ENCODE data around the gene ATG101.

Gene ATG101, protein sequence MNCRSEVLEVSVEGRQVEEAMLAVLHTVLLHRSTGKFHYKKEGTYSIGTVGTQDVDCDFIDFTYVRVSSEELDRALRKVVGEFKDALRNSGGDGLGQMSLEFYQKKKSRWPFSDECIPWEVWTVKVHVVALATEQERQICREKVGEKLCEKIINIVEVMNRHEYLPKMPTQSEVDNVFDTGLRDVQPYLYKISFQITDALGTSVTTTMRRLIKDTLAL
- total RNA-seq = 37.3 reads per million, percentile 61 among the genes with 10 or more reads in this experiment

DNA sequence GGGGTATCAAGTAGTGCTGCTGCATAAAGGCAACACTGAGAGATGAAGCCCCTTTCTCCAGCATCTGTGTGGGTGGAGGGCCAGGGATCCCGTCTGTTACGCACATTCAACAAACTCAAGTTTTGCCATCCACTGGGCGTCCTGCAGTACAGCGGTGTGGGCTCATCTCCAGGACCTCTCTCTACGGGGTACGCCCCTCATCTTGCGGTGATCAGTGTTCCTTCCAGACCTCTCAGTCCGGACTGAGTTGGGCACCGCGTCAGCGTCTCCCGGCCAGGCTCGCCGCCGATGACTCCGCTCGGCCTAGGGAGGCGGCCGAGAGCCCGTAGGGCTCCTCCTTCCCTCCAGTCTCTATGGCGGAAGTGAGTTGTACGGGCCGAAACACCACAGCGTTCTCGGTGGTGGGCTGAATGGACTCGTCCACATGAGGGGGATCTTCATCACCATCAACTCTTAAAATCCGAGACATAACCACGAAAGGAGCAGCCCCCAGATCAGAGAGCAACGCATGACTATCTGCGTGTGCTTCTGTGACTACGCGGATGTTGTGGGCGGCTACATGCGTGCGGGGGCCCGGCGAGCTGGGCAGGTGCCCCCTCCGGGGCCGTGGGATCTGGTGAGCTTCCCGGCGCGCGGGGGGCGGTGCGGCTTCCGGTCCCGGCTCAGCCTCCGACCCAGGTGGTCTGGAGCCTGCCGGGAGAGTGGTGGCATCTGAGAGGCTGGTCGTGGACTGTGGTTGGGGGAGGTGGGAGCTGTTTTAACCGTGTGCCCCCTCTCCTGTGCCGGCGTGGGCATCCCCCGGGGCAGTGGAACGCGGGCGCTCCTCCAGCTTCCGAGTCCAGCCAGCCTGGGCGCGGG is at the start of gene ATG101:
Gene ATG101, plus strand, starts transcription at position 652 of the 858 bp plus-strand sequence. CDS start 3,673 bp downstream, outside the sequence.
- peak; percentile 77 for DNase-seq

DNA sequence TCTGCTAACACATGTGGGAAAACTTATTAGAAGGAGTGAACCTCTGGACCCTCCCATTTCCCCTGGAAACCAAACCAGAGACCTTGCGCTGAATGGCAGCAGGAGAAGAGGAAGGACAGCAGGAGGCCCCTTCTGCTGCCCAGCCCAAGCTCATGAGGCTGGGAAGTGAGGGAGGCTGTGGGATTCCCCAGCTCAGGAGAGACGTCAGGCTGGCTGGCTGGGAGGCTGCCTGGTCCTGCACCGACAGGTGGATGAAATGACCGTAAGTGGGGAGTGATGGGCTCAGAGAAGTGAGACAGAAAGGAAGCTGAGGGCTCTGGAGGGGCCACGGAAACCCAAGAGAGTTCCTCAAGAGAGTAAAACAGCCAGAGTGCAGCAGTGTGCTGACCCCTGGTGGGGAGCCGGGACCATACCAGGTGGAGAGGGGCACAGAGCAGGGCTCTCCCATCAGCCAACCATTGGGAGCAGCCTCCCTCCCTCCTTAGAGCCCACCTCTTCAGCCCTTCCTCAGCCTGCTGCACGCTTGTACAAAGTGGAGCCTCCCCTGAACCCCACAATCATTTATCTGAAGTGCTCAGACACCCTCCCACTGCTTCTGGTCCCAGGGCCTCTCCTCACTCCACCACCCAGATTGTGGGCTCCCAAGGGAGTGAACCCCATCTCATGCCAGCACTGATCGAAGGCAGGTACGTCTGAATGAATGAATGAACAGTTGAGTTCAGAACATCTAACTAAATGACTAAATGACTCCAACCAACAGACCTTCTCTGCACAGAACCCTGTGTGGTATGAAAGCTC is 49.0 kb upstream of the ATG101 start:
- peak; percentile 52 for DNase-seq

DNA sequence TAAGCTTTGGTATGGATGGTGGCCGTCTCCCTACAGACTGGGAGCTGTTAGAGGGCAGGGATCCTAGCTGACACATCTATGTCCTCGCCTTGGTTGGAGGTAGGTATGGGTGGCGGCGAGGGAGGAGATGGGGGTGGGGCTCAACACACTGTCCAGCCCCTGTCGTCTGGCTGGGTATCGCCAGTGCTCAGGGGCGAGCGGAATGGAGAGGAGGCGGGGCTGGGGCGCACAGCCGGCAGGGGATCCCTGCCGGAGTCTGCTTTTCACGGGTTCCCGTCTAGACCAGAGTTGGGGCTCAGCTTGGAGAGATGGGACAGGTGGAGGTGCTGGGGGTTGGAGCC is 47.0 kb upstream of the ATG101 start:
- DNase-seq = no peak

DNA sequence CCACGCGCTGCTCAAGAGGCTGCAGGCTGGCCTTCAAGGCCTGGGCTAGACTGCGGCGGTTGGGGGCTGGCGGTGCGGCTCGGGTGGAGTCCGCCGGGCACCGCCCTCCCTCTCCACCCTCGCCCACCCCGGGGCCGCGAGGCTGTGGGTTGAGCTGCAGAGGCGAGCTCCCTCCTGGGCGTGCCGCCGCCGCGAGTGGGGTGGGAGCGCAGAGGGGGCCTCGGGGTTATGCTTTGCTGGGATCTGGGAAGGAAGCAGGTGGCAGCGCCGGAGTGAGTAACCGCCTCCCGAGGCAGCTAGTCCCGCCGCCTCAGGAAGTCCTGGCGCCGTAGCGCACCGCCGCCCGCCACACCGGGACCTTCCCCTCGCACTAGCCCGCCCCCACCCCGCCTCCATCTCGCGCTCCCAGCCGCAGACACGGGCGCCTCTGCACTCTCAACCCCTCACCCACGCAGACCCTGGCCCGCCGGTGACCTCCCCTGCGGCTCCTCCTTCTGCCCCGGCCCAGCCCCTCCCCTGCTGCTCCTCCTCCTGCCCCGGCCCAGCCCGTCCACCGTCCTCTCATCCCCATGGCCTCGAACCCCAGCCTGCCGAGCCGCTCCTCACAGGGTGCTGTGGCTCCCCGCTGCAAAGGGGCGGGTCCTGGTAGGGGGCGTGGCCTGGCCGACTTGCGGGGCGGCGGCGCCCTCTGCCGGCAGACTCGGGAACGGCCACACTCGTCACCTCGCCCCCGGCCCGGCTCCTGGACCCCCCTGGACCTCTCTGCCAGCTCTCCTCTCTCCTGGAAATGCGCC is 46.4 kb upstream of the ATG101 start:
- DNase-seq = peak; percentile 88

DNA sequence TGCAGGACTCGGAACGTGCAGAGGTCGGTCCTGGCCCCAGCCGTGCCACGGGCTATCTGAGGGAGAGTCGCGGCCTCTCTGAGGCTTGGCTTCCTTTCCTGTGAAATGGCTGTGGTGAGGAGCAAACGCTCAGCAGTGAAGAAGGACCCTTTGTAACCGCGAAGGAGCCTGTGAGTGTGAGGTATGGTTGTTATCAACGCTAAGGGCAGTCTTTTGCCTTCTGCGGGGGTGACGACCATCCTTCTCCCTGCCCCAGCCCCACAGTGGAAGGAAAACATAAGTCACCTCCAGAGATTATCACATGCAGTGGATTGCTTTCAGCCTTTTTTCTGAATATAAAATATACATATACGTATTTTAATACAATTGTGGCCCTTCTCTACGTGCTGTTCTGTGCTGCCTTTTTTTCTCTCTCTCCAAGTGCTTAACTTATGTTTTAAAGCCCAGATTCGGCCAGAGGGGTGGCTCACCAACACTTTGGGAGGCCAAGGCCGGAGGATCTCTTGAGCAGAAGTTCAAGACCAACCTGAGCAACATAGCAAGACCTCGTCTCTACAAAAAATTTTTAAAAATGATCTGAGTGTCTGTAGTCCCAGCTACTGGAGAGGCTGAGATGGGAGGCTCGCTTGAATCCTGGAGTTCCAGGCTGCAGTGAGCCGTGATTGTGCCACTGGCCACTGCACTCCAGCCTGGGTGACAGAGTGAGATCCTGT is 45.6 kb upstream of the ATG101 start:
- no peak for DNase-seq

DNA sequence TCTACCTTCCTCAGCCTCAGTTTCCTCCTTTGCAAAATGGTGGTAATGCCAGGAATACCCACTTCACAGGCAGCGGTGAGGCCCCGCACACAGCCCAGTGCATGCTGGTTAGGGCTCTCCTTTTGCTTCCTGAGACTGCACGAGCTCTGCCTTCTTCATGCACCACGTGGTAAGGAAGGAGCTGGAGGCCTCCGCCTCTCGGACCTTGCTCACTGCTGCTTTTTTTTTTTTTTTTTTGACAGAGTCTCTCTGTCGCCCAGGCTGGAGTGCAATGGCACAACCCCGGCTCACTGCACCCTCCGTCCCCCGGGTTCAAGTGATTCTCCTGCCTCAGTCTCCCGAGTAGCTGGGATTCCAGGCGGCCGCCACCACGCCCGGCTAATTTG is 44.9 kb upstream of the ATG101 start:
- DNase-seq = no peak

DNA sequence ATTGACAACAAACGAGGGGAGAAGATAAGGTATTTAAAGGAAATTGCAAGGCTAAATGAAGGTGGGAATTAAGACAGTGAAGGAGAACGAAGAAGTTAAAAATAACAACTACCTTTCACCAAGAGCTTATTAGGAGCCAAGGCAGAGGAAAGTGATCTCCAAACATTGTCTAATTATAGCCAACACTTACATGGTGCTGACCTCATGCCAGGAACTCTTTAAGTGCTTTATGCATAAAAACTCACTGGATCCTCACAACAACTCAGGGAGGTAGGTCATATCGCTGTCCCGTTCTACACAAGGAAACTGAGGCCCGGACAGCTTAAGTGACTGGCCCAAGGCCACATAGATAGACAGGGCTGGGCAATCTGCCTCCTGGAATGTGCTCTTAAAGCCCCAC is 43.5 kb upstream of the ATG101 start:
- DNase-seq = no peak

DNA sequence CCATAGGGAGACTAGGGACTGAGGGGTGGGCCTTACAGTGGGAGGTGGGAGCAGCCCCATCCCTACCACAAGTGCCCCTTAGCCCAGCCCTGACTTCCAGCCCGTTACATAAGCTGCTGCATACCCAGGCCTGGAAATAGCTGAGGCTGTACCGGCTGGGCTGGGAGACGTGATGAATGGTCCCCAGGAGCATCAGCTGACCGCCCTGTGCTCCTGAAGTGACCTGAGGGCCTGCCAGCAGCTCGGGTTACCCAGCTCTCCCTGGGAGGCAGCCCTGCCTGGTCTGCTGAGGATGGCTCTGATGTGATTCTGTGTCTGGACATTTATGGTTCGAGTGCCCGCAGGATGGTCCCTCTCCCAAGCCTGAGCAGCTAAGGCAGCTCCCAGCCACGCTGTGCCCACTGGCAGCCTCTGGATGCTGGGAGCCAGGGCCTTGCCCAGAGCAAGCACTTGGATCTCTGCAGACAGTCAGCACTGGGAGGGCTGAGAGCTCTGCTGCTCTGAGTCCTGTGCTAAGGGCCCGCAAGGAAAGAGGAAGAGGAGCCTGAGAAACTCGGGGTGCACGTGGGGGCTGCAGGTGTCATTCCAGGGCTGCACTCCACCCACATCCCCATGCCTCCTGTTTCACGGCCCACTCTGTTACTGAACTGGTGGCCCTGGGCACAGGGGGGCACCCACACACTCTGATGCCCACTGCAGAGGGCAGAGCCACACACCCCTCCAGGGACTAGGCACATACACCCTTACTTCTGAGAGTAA is 42.5 kb upstream of the ATG101 start:
- no peak for DNase-seq

DNA sequence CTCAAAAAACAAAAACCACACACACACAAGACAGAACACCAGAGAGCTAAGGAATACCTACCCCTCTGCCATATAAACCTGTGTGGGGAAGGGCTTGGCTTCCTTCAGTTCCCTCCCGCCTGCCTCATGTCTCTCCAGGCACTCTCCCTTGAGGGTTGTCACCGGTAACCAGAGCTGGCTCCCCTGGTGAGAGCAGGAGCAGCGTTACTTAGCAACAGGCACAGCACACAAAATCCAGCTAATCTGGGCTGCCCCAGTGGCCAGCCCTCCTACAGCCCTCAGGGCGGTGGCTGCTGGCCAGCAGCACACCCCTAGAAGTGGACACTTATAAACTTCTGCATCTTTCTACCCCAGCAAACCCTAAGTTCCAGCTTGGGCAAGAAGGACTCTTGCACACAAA is 40.1 kb upstream of the ATG101 start:
- no peak for DNase-seq

DNA sequence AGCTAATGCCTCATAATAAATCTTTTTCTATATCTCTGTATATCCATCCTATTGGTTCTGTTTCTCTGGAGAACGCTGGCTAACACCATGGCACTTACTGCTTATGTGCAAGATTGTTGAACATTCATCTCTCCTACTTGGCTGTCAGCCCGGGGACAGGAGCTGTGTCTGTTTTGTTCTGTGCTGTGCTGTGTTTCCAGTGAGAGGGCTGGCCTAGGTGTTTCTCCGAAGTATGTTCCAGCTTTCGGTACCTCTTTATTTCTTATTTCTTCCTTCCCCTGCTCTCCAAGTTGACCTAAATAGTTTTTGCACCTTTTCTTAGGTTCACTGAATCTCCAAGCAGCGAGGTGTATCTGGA is 37.4 kb upstream of the ATG101 start:
- no peak for DNase-seq

DNA sequence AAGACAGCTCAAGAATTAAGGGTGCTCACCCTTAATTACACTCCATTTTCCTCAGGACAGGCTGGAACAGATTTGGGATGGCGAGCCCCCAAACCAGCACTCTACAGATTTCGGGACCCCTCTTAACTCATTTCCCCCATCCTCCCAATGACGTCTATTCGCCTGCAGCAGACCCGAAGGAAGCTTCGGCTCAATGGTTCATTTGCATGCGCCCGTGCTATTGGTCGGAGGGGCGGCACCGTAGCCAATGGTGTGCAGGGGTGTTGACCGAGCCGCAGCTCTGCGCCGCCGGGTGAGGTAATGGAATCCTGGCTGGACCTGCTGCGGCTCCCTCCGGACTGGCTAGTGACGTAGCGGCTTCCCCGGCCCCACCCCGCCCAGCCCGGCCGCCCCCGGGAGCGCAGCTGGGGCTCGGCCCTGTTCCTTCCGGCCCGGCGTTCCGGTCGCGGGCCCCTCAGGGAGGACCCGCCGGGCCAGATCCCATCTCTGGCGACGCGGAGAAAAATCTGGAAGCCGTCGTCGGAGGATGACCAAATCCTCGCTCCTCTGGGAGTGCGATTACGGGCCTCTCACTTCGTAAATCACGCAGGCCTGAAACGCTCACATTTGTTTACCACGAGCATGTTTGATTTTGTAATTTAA is 36.9 kb upstream of the ATG101 start:
- peak; percentile 88 for DNase-seq

DNA sequence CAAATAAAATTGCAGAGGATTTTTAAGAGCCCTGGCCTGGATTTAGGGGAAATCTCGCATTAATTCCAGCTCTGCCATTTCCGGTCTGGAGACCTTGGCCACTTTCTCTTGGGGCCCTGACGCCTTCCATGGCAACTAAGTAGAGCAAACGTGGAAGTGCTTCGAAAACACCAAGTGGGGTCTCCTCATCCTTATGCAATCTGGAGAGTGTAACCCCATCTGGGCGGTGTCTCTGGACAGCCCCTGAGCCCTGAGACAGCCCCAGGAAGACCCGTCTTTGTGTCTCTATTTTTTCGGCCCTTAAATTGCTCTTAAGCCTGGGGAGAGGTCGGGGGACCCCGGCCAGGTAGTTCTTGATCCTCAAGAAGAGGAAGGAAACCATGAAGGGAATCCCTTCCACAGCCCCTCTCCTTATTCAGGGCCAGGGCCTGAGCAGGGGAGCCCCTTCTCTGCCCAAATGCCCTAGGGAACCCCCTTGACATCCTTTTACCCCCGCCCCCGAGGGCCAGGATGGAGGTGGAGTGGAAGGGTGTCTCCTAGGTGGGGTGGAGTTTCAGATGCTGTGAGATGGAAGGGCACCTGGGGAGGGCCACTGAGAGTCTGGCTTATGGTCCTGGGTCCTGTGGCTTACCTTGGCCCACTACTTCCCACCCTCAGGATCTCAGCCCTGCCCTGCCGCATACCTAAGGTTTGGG is 36.2 kb upstream of the ATG101 start:
- no peak for DNase-seq

DNA sequence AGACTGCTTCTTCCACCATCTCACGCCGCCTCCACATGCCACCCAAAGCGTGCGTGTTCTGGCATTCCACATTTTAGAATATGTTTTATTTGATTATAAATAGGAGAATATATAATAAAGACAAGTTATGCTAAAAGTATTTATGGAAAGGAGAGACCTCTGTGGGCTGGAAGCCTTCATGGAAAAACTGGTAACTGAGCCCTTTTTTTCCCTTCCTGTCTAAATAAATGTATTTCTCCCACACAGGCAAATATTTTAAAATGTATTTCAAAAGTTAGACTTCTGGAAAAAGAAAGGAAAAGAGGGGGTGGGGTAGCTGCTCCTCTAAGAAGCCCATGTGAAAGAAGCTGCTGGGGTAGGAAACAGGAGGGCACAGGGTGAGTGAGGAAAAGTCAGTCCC is 34.6 kb upstream of the ATG101 start:
- no peak for DNase-seq

DNA sequence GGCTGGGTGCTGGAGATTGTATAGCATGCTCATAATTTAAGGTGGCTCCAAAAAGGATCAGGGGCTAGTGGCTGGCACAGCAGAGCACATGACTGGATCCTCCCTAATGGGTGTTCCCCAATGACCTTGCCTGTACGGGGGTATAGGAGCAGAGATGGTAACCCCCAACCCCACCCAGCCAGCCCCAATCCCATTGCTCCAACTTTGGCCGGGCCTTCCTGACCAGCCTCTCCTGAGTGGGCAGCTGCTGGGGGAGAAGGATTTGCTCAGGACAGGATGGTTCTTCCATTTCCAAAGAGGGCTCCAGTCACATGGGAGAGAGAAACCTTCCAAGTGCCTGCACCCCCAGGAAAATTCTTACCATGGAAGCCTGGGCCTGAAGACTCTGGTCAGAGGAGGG is 33.9 kb upstream of the ATG101 start:
- DNase-seq = no peak

DNA sequence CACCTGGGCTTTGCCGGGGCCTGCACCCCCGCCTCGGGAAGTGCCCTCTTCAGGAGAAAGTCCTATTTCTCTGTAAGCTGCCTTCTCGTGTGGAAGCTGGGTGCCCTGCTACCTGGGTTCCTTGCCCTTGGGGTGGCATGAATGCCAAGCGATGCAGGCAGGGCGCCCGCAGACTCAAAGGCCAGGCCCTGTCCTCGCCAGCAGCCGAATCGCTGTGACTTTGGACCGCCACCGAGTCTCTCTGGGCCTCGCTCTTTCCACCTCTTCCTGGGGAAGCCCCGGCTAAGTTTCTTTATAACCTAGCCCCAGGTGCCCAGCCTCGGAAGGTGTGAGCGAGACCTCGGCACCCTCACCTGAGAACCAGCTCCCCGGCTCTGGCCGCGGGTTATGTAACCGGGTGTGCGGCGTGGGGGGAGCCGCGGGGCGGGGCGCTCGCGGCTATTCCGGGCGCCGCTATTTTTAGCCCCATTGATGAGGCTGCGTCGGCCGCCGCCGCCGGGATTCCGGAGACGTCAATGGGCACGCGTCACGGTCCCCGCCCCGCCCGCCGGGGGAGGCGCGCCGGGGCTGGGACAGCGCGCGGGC is 33.1 kb upstream of the ATG101 start:
- DNase-seq = peak; percentile 86

DNA sequence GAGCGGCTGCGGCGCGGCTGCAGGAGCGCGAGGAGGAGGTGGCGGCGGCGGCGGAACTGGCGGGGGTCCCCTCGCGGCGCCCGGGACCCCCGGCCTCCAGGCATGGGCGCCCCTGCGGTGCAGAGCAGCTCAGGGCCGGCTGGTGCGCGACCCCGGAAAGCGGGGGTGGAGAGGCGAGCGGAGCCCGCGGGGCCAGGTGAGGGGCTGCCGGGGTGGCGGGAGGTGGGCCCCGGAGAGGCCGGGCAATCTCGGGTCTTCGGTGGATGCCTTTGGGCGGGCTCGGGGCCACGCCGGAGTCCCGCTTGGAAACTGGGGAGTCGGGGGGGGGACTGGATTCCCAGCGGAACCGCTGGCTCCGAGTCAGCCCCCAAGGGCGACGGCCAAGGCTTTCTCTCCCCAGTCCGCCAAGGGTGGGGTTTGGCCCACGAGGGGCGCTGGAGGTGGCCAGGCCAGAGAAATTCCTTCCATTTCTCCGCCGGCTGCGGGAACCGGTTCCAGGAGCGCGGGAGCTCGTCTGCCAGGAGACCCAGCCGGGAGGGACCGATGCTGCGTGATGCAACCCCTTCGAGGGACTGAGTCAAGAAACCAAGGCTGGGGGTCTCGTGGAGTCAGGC is 32.4 kb upstream of the ATG101 start:
- no peak for DNase-seq

DNA sequence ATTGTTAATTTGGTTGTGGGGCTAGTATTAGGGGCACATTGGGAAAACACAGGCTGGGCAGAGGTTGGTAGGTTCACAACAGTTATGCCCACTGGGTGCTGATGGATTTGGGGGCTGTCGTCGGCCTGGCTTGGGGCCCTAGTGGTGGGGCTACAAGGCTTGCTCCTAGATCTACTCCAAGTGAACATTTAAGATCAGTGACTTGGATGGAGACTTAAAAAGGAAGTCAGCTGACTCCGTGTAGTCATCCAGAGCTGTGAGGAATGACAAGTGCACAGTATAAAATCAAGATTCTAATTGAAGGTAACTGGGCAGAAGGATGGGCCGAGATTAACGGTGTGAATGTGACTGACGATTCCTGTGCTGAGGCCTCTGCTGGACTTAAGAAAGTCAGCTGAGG is 31.3 kb upstream of the ATG101 start:
- DNase-seq = no peak

DNA sequence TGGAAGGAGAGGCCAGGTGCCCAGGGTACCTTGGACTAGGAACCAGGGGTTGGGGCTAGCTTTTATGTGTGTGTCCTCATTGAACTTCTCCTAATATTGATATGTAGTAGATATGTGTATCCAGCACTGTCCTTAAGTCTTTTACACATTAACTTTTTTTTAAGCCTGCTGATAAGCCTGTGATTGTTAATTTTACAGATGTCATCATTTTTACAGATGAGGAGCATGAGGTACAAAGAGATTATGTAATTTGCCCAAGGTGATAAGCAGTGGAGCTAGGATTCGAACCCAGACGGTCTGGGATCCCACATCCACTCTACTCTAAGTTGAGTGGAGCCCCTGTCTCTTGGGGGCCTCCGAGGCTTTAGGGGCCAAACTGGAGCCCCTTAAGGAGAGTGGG is 28.7 kb upstream of the ATG101 start:
- DNase-seq = no peak

DNA sequence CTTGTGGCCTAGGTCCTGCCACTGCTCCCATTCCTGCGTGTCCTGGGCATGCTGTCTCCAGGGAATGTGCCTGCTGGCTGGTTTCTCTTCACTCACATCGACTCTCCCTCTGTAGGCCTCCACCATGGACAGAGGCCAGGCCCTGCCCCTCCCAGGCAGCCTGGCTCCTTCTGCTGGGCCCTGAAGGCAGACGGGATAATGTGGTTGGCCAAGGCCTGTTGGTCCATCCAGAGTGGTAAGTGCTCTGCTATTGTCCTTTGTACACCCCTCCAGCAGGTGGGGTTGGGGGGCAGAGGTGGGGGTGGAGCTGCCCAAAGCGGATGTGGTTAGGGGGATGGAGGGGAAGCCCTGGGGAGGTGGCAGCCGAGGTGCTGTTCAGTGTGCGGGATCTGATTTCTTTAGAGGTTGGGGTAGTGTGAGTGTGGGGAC is 28.1 kb upstream of the ATG101 start:
- no peak for DNase-seq

All from effector CD4-positive, alpha-beta T cell (primary cell).